ENCODE data around the gene BCKDK. TPM values are rescaled to one million over a fixed set of nuclear protein-coding genes. Genes with fewer than 3 reads are reported as not detected.

The BCKDK gene
- polyA plus RNA-seq, 1 of the 3 experiments (the other 2 are of a cell fraction): 73.2 TPM

GRCh38 chr16:31082368-31083045 lies 25.7 kb upstream of the BCKDK start:
- TF ChIP-seq PBX3 (IDR thresholded peaks at IDR 0.05) (no peak), FOSL2 (IDR thresholded peaks at IDR 0.05; ENCODE audit: borderline replicate concordance, low read depth) (no peak), POLR2AphosphoS5 (IDR thresholded peaks at IDR 0.05; ENCODE audit: low read depth, low read length) (no peak), JUND (IDR thresholded peaks at IDR 0.05) (no peak), CTCF (IDR thresholded peaks at IDR 0.05) (no peak), ELF1 (IDR thresholded peaks at IDR 0.05) (no peak), MXI1 (IDR thresholded peaks at IDR 0.05; ENCODE audit: low read depth, low read length) (no peak), GATA2 (CRISPR knock-in tag; IDR thresholded peaks at IDR 0.05) (no peak), USF1 (IDR thresholded peaks at IDR 0.05; ENCODE audit: borderline replicate concordance, low read depth) (no peak), FOXM1 (IDR thresholded peaks at IDR 0.05; ENCODE audit: low read depth) (no peak), EZH2phosphoT487 (IDR thresholded peaks at IDR 0.05; ENCODE audit: borderline replicate concordance, low read depth) (no peak), RAD21 (IDR thresholded peaks at IDR 0.05; ENCODE audit: low read length) (no peak), USF2 (IDR thresholded peaks at IDR 0.05; ENCODE audit: borderline replicate concordance, low read depth, low read length) (no peak), GABPA (IDR thresholded peaks at IDR 0.05; ENCODE audit: low read depth) (no peak), NFIC (IDR thresholded peaks at IDR 0.05; ENCODE audit: borderline replicate concordance) (no peak), REST (IDR thresholded peaks at IDR 0.05; ENCODE audit: low read depth, low read length) (no peak), FOXJ3 (CRISPR knock-in tag; IDR thresholded peaks at IDR 0.05) (no peak), RCOR1 (IDR thresholded peaks at IDR 0.05; ENCODE audit: low read length) (no peak)
- Histone ChIP-seq H3K9ac (no peak overlapping the region), H3K27ac (ENCODE audit: low read depth in 2 of 2, low read length in 1 of 2) (no peak overlapping the region), H3K4me2 (no peak overlapping the region), H3K27me3 (ENCODE audit: insufficient read depth) (no peaks in the 10 kb centered on the region), H3K4me3 (ENCODE audit: low read depth in 2 of 2, low read length in 1 of 2) (no peak overlapping the region), H4K20me1 (ENCODE audit: insufficient read depth) (peaks cover 12% of the 10 kb centered on the region; the same call in 1 of the 2 replicates), H3K79me2 (ENCODE audit: insufficient read depth) (peaks cover 44% of the 10 kb centered on the region; the same call in 1 of the 2 replicates), H3K4me1 (ENCODE audit: control insufficient read depth in 1 of 2, insufficient read depth in 2 of 2, low read depth in 1 of 2, low read length in 1 of 2) (no peaks in the 10 kb centered on the region; a peak in 1 of 4 replicates), H3K36me3 (replicated peaks in 1 of 2; ENCODE audit: control insufficient read depth in 1 of 2, insufficient read depth in 2 of 2, low read length in 1 of 2) (peaks cover 24 to 62% of the 10 kb centered on the region in 2 experiments), H3K9me3 (no peaks in the 10 kb centered on the region), H3K9me2 (no peaks in the 10 kb centered on the region), H2AFZ (ENCODE audit: low read depth) (no peak overlapping the region), H3F3A (replicated peaks; ENCODE audit: insufficient read depth) (no peaks in the 10 kb centered on the region)
- WGBS (ENCODE audit: low lambda C conversion rate): 80% methylated on average over 10 of the region's 14 CpGs
- no peak for DNase-seq
- ChIA-PET POLR2A (interaction anchor here (0.7 kb wide), 1 partner anchor 11 kb away, joined by 3 read pairs; no protein-coding TSS in a partner anchor), CTCF (no interaction called here)
